Neural crest cell (in vitro differentiated cells): ENCODE data around the gene CYP4B1. TPM values are rescaled to one million over a fixed set of nuclear protein-coding genes. Genes with fewer than 3 reads are reported as not detected.
"Not testable (repeated sequence)": the region's sequence is repeated elsewhere in the genome, so short reads cannot be mapped to it uniquely, and the experiment has no call there.

Experiments used
- DNase-seq: peaks from one replicate; pipeline ENCODE4 v3.0.0; 2021; ENCODE audit warnings: low read depth, mixed read lengths, low spot score
- H3K27ac Mint-ChIP-seq: one replicate; pipeline ENCODE4 v1.8.0; 2021; ENCODE audit warnings: mild to moderate bottlenecking, mixed read lengths; ENCODE audit not compliant: unreplicated experiment
- H3K27me3 Mint-ChIP-seq: 2 replicates; pipeline ENCODE4 v1.8.0; 2021; ENCODE audit warnings: low read depth, mild to moderate bottlenecking, mixed read lengths
- H3K36me3 Mint-ChIP-seq: 2 replicates; pipeline ENCODE4 v1.8.0; 2021; ENCODE audit warnings: low read depth, mild to moderate bottlenecking, mixed read lengths
- H3K4me1 Mint-ChIP-seq: 2 replicates; pipeline ENCODE4 v1.8.0; 2021; ENCODE audit warnings: mixed read lengths
- H3K4me3 Mint-ChIP-seq: one replicate; pipeline ENCODE4 v1.8.0; 2021; ENCODE audit warnings: mild to moderate bottlenecking, mixed read lengths
- H3K9me3 Mint-ChIP-seq: 2 replicates; pipeline ENCODE4 v1.8.0; 2021; ENCODE audit warnings: mixed read lengths
- CTCF ChIP-seq: fragments of 200-600 bp; sonication (generic); conservative IDR thresholded peaks from 2 replicates; pipeline ENCODE4 v1.5.0; 2021; ENCODE audit warnings: antibody characterized with exemption, mild to moderate bottlenecking
- long read RNA-seq: library from polyadenylated mRNA; unstranded; transcript quantifications from one replicate; pipeline ENCODE4 v2.0.0, GENCODE V29; 2020
- total RNA-seq: library from RNA; stranded (reverse); gene quantifications from 2 replicates; pipeline ENCODE4 v1.2.1, GENCODE V29; 2021

The CYP4B1 gene
- total RNA-seq: not detected in 2 replicates
- long read RNA-seq: 0 reads

GRCh38 chr1:46798810-46799209 lies at the start of gene CYP4B1:
Gene CYP4B1 (plus strand): TSS chr1:46799046. CDS start chr1:46799082, 36 bp downstream.
- Mint-ChIP-seq H3K27ac (no peak within 1 kb of the TSS), H3K36me3 (no peaks in the 10 kb centered on the region), H3K27me3 (peaks cover 41% of the 10 kb centered on the region), H3K4me3 (no peak within 1 kb of the TSS), H3K9me3 (peaks cover 2% of the 10 kb centered on the region), H3K4me1 (no peaks in the 10 kb centered on the region)
- no peak for DNase-seq
- no peak for TF ChIP-seq CTCF

GRCh38 chr1:46749404-46749803 lies 49.4 kb upstream of the CYP4B1 start:
- H3K27ac Mint-ChIP-seq: no peak overlapping the region
- no peak overlapping the region for H3K4me3 Mint-ChIP-seq
- no peaks in the 10 kb centered on the region for H3K9me3 Mint-ChIP-seq
- no peaks in the 10 kb centered on the region for H3K36me3 Mint-ChIP-seq
- no peaks in the 10 kb centered on the region for H3K4me1 Mint-ChIP-seq
- no peak for TF ChIP-seq CTCF
- peaks cover 74% of the 10 kb centered on the region for H3K27me3 Mint-ChIP-seq
- DNase-seq: no peak

- TF ChIP-seq CTCF: no peak
- DNase-seq: no peak
- Mint-ChIP-seq H3K27ac (no peak overlapping the region), H3K27me3 (peaks cover 69% of the 10 kb centered on the region), H3K4me1 (no peaks in the 10 kb centered on the region), H3K36me3 (no peaks in the 10 kb centered on the region), H3K9me3 (no peaks in the 10 kb centered on the region), H3K4me3 (no peak overlapping the region)
Observed at GRCh38 chr1:46749921-46750404, 48.9 kb upstream of the CYP4B1 start.

- Mint-ChIP-seq H3K27ac (no peak overlapping the region), H3K27me3 (peaks cover 52% of the 10 kb centered on the region), H3K4me1 (peaks cover 6% of the 10 kb centered on the region), H3K4me3 (no peak overlapping the region), H3K9me3 (no peaks in the 10 kb centered on the region), H3K36me3 (no peaks in the 10 kb centered on the region)
- TF ChIP-seq CTCF: no peak
- no peak for DNase-seq
Observed at GRCh38 chr1:46753985-46754384, 44.9 kb upstream of the CYP4B1 start.

GRCh38 chr1:46754707-46755106 lies 44.1 kb upstream of the CYP4B1 start:
- not testable (repeated sequence) for H3K27ac Mint-ChIP-seq, DNase-seq, H3K36me3 Mint-ChIP-seq, H3K9me3 Mint-ChIP-seq, H3K4me1 Mint-ChIP-seq, H3K4me3 Mint-ChIP-seq
- peaks cover 48% of the 10 kb centered on the region for H3K27me3 Mint-ChIP-seq

GRCh38 chr1:46755121-46755520 lies 43.7 kb upstream of the CYP4B1 start:
- no peak overlapping the region for H3K27ac Mint-ChIP-seq
- no peaks in the 10 kb centered on the region for H3K36me3 Mint-ChIP-seq
- no peak overlapping the region for H3K4me3 Mint-ChIP-seq
- H3K9me3 Mint-ChIP-seq: no peaks in the 10 kb centered on the region
- H3K27me3 Mint-ChIP-seq: peaks cover 44% of the 10 kb centered on the region
- DNase-seq: no peak
- peaks cover 6% of the 10 kb centered on the region for H3K4me1 Mint-ChIP-seq
- no peak for TF ChIP-seq CTCF
